Ascending aorta (tissue), 2 donors: ENCODE measurements around the gene CEP170B. TPM values are rescaled to one million over a fixed set of nuclear protein-coding genes. Genes with fewer than 3 reads are reported as not detected.
"Not testable (repeated sequence)": the region's sequence is repeated elsewhere in the genome, so short reads cannot be mapped to it uniquely, and the experiment has no call there.

Experiments
- DNase-seq, 2 donors: peaks; one replicate each; pipeline ENCODE4 v3.0.0-alpha.2; 2019; ENCODE audit warnings: low spot score in 2 of 2
- H3K27ac ChIP-seq, 2 donors: fragments of 200-600 bp; sonication (generic); one replicate each; pipeline ENCODE4 v1.5.1; 2016 to 2017; ENCODE audit warnings: mild to moderate bottlenecking in 1 of 2
- H3K27me3 ChIP-seq: fragments of 200-600 bp; sonication (generic); one replicate; pipeline ENCODE4 v1.5.1; 2017
- H3K36me3 ChIP-seq, 2 donors: fragments of 200-600 bp; sonication (generic); one replicate each; pipeline ENCODE4 v1.5.1; 2016
- H3K4me1 ChIP-seq, 2 donors: fragments of 200-600 bp; sonication (generic); one replicate each; pipeline ENCODE4 v1.5.1; 2016 to 2017; ENCODE audit warnings: mild to moderate bottlenecking in 1 of 2
- H3K4me3 ChIP-seq, 2 donors: fragments of 200-600 bp; sonication (generic); one replicate each; pipeline ENCODE4 v1.5.1; 2016 to 2017; ENCODE audit warnings: mild to moderate bottlenecking in 1 of 2
- H3K9me3 ChIP-seq, 2 donors: fragments of 200-600 bp; sonication (generic); one replicate each; pipeline ENCODE4 v1.5.1; 2016
- CTCF ChIP-seq, 3 experiments: fragments of 200-600 bp in 2 of 3; fragments of 450-650 bp in 1 of 3; sonication (generic) in 2 of 3; IDR thresholded peaks; one replicate each; pipeline ENCODE4 v1.5.1; 2016 to 2019; ENCODE audit warnings: antibody characterized with exemption in 3 of 3, mild to moderate bottlenecking in 1 of 3, moderate library complexity in 1 of 3
- intact Hi-C: fragments of 100-400 bp; cut with DNase I; formaldehyde crosslinking; loops from one replicate; pipeline ENCODE4 v1.15.1; 2023
- total RNA-seq: library from RNA; depleted of rRNA; stranded (reverse); fragments of >200 nt; gene quantifications from one replicate; pipeline ENCODE4 v1.1.0, GENCODE V29; 2016

CEP170B gene
- total RNA-seq, 1 donor from 2014 or later, result 39.1 TPM

GRCh38 chr14:104938960-104939359 is 73.9 kb downstream of the CEP170B start:
- no peak for DNase-seq
- H3K27me3 ChIP-seq, result no peaks in the 10 kb centered on the region
- H3K36me3 ChIP-seq, result peaks cover 3 to 9% of the 10 kb centered on the region in 2 donors
- no peak for TF ChIP-seq CTCF (IDR thresholded peaks at IDR 0.05)
- H3K4me3 ChIP-seq, result no peak overlapping the region
- H3K4me1 ChIP-seq, result peaks cover 0 to 1% of the 10 kb centered on the region in 2 donors
- H3K9me3 ChIP-seq, result no peaks in the 10 kb centered on the region
- intact Hi-C loops, result no loop called here
- H3K27ac ChIP-seq, result no peak overlapping the region

GRCh38 chr14:104939666-104940410 is 74.8 kb downstream of the CEP170B start:
- no peak for DNase-seq
- Histone ChIP-seq H3K36me3 (peaks cover 3 to 9% of the 10 kb centered on the region in 2 donors), H3K4me1 (no peaks in the 10 kb centered on the region), H3K9me3 (no peaks in the 10 kb centered on the region), H3K4me3 (no peak overlapping the region), H3K27ac (no peak overlapping the region), H3K27me3 (no peaks in the 10 kb centered on the region)
- no peak for TF ChIP-seq CTCF (IDR thresholded peaks at IDR 0.05)
- intact Hi-C loops, result no loop called here

- no peak overlapping the region for H3K27ac ChIP-seq
- no peak overlapping the region for H3K4me3 ChIP-seq
- H3K27me3 ChIP-seq, result no peaks in the 10 kb centered on the region
- intact Hi-C loops, result no loop called here
- H3K9me3 ChIP-seq, result no peaks in the 10 kb centered on the region
- H3K4me1 ChIP-seq, result no peaks in the 10 kb centered on the region
- TF ChIP-seq CTCF (IDR thresholded peaks at IDR 0.05), result no peak
- H3K36me3 ChIP-seq, result peaks cover 3 to 9% of the 10 kb centered on the region in 2 donors
- DNase-seq, result no peak
Observed at GRCh38 chr14:104940526-104941150, 75.6 kb downstream of the CEP170B start.

- no peak overlapping the region for H3K27ac ChIP-seq
- no peaks in the 10 kb centered on the region for H3K27me3 ChIP-seq
- DNase-seq, result no peak
- H3K9me3 ChIP-seq, result no peaks in the 10 kb centered on the region
- no peaks in the 10 kb centered on the region for H3K4me1 ChIP-seq
- intact Hi-C loops, result no loop called here
- TF ChIP-seq CTCF (IDR thresholded peaks at IDR 0.05), result no peak
- H3K4me3 ChIP-seq, result no peak overlapping the region
- peaks cover 3 to 14% of the 10 kb centered on the region in 2 donors for H3K36me3 ChIP-seq
Observed at GRCh38 chr14:104941508-104942365, 76.7 kb downstream of the CEP170B start.

GRCh38 chr14:104942586-104942985 is 77.5 kb downstream of the CEP170B start:
- Histone ChIP-seq H3K36me3 (peaks cover 3 to 14% of the 10 kb centered on the region in 2 donors), H3K4me3 (no peak overlapping the region), H3K27ac (no peak overlapping the region), H3K9me3 (no peaks in the 10 kb centered on the region), H3K4me1 (no peaks in the 10 kb centered on the region), H3K27me3 (no peaks in the 10 kb centered on the region)
- intact Hi-C loops, result no loop called here
- no peak for DNase-seq
- TF ChIP-seq CTCF (IDR thresholded peaks at IDR 0.05), result no peak

GRCh38 chr14:104943216-104944015 is 78.3 kb downstream of the CEP170B start:
- H3K4me3 ChIP-seq, H3K9me3 ChIP-seq, H3K27ac ChIP-seq, H3K27me3 ChIP-seq, DNase-seq, intact Hi-C loops, H3K4me1 ChIP-seq: not testable (repeated sequence)
- H3K36me3 ChIP-seq, result peaks cover 3 to 14% of the 10 kb centered on the region in 2 donors

GRCh38 chr14:104944016-104944308 is 78.9 kb downstream of the CEP170B start:
- DNase-seq, H3K27ac ChIP-seq, H3K27me3 ChIP-seq, intact Hi-C loops, H3K4me3 ChIP-seq, H3K9me3 ChIP-seq, H3K4me1 ChIP-seq: not testable (repeated sequence)
- H3K36me3 ChIP-seq, result peaks cover 3 to 14% of the 10 kb centered on the region in 2 donors
